Skeletal muscle cell (primary cell): ENCODE data around the gene OPN1SW.

Experiments used
- DNase-seq: peaks from one replicate; pipeline ENCODE4 v3.0.0-alpha.2; 2010; ENCODE audit warnings: low read depth
- H3K4me3 ChIP-seq: 2 replicates; pipeline ENCODE4 v1.5.1; 2011; ENCODE audit warnings: low read depth, mild to moderate bottlenecking, control low read depth, low read length, moderate library complexity

Gene OPN1SW

GRCh38 chr7:128773604-128774003, 2.0 kb downstream of the OPN1SW start:
- no peak for DNase-seq
- no peak overlapping the region for H3K4me3 ChIP-seq

- H3K4me3 ChIP-seq: no peak overlapping the region
- DNase-seq: no peak
Measured at GRCh38 chr7:128770233-128770632, 5.4 kb downstream of the OPN1SW start.

- no peak overlapping the region for H3K4me3 ChIP-seq
- no peak for DNase-seq
Measured at GRCh38 chr7:128767475-128768110, 8.0 kb downstream of the OPN1SW start.

- no peak for DNase-seq
- H3K4me3 ChIP-seq: no peak overlapping the region
Measured at GRCh38 chr7:128763541-128763940, 12.1 kb downstream of the OPN1SW start.

- no peak for DNase-seq
- H3K4me3 ChIP-seq: no peak overlapping the region
Measured at GRCh38 chr7:128759242-128759641, 16.4 kb downstream of the OPN1SW start.

GRCh38 chr7:128758553-128758952, 17.0 kb downstream of the OPN1SW start:
- DNase-seq: no peak
- no peak overlapping the region for H3K4me3 ChIP-seq

- no peak overlapping the region for H3K4me3 ChIP-seq
- DNase-seq: no peak
Measured at GRCh38 chr7:128757203-128757602, 18.4 kb downstream of the OPN1SW start.

GRCh38 chr7:128755819-128756476, 19.6 kb downstream of the OPN1SW start:
- peak; percentile 88 for DNase-seq
- no peak overlapping the region for H3K4me3 ChIP-seq

- DNase-seq: no peak
- H3K4me3 ChIP-seq: no peak overlapping the region
Measured at GRCh38 chr7:128755075-128755818, 20.3 kb downstream of the OPN1SW start.

GRCh38 chr7:128752251-128752650, 23.3 kb downstream of the OPN1SW start:
- DNase-seq: no peak
- H3K4me3 ChIP-seq: no peak overlapping the region

- no peak for DNase-seq
- no peak overlapping the region for H3K4me3 ChIP-seq
Measured at GRCh38 chr7:128747327-128748079, 28.1 kb downstream of the OPN1SW start.

GRCh38 chr7:128745706-128746105, 29.9 kb downstream of the OPN1SW start:
- no peak for DNase-seq
- H3K4me3 ChIP-seq: no peak overlapping the region

GRCh38 chr7:128744366-128744905, 31.2 kb downstream of the OPN1SW start:
- DNase-seq: no peak
- H3K4me3 ChIP-seq: no peak overlapping the region

- DNase-seq: no peak
- H3K4me3 ChIP-seq: no peak overlapping the region
Measured at GRCh38 chr7:128743112-128743772, 32.4 kb downstream of the OPN1SW start.

GRCh38 chr7:128742206-128742605, 33.4 kb downstream of the OPN1SW start:
- no peak overlapping the region for H3K4me3 ChIP-seq
- DNase-seq: peak; percentile 36

- no peak for DNase-seq
- peak overlapping the region; percentile 82 for H3K4me3 ChIP-seq
Measured at GRCh38 chr7:128741491-128741890, 34.1 kb downstream of the OPN1SW start.

- H3K4me3 ChIP-seq: peak overlapping the region; percentile 82
- no peak for DNase-seq
Measured at GRCh38 chr7:128740996-128741395, 34.6 kb downstream of the OPN1SW start.

- H3K4me3 ChIP-seq: peak overlapping the region; percentile 82
- DNase-seq: no peak
Measured at GRCh38 chr7:128739990-128740682, 35.5 kb downstream of the OPN1SW start.
